T-helper 1 cell treated with Interleukin-12 subunit alpha and Interleukin-12 subunit beta and Interleukin-4 antibody, amounts not matched to agents 30 μg/mL and 1 μg/mL, for 36 hours (primary cell): Measurements from ENCODE around the gene DZIP1L.

Source experiments
- H3K27ac Mint-ChIP-seq: one replicate; pipeline ENCODE4 v1.8.0; 2021; ENCODE audit warnings: mild to moderate bottlenecking, mixed read lengths
- H3K27me3 Mint-ChIP-seq: one replicate; pipeline ENCODE4 v1.8.0; 2021; ENCODE audit warnings: low read depth, mixed read lengths
- H3K36me3 Mint-ChIP-seq: one replicate; pipeline ENCODE4 v1.8.0; 2021; ENCODE audit warnings: low read depth, mixed read lengths
- H3K4me1 Mint-ChIP-seq: one replicate; pipeline ENCODE4 v1.8.0; 2021; ENCODE audit warnings: low read depth, mixed read lengths
- H3K4me3 Mint-ChIP-seq: one replicate; pipeline ENCODE4 v1.8.0; 2021; ENCODE audit warnings: mild to moderate bottlenecking, moderate library complexity, mixed read lengths
- H3K9me3 Mint-ChIP-seq: one replicate; pipeline ENCODE4 v1.8.0; 2021; ENCODE audit warnings: mixed read lengths

The DZIP1L gene

GRCh38 chr3:138068579-138069174, 46.7 kb downstream of the DZIP1L start:
- no peak overlapping the region for H3K27ac Mint-ChIP-seq
- H3K27me3 Mint-ChIP-seq: peaks cover 25% of the 10 kb centered on the region
- no peaks in the 10 kb centered on the region for H3K9me3 Mint-ChIP-seq

DNA sequence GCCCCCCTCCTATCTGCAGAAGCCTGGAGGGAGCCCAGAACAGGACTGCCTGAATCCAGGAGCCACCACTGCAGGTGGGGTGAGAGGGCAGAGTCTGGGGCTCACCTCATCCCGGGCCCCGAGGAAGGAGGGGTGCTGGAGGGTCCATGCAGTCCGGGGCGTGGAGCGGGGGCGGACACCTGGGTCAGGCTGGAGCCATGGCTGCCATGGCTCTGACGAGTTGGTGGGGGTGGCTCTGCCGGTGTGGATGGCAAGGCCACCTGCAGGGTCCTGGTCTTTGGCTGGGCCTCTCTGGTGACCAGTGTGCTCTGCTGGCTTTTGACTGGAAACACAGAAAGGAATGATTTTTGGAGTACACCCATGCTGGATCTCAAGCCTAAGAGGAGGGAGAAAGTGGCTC, 47.4 kb downstream of the DZIP1L start:
- H3K36me3 Mint-ChIP-seq: no peaks in the 10 kb centered on the region
- no peak overlapping the region for H3K4me3 Mint-ChIP-seq
- no peaks in the 10 kb centered on the region for H3K9me3 Mint-ChIP-seq
- peaks cover 14% of the 10 kb centered on the region for H3K4me1 Mint-ChIP-seq
- H3K27ac Mint-ChIP-seq: no peak overlapping the region
- H3K27me3 Mint-ChIP-seq: peaks cover 20% of the 10 kb centered on the region

More at GRCh38 chr3:138068579-138069174, 46.7 kb downstream of the DZIP1L start:
- Mint-ChIP-seq H3K36me3 (no peaks in the 10 kb centered on the region), H3K4me3 (no peak overlapping the region), H3K4me1 (peaks cover 14% of the 10 kb centered on the region)

DNA sequence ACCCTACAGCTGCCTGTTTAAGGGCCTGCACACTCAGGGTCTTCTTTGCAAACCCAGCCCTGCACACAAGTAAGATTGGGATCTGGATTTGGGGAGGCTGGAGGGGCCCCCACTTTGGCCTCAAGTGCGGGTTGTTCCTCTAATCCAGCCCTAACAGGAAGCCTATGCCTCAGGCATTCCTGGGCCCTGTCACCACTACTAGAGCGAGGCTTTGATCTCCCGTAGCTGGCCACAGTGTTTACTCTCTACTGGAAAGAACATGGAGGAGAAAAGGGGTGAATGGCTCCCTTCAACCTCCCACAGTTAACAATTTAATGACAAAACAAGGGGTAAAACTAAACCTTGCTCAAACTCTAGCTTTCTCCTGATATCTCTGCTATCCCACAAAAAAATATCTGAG, 48.4 kb downstream of the DZIP1L start:
- H3K27ac Mint-ChIP-seq: no peak overlapping the region
- H3K4me1 Mint-ChIP-seq: peaks cover 14% of the 10 kb centered on the region
- no peak overlapping the region for H3K4me3 Mint-ChIP-seq
- peaks cover 20% of the 10 kb centered on the region for H3K27me3 Mint-ChIP-seq
- H3K36me3 Mint-ChIP-seq: no peaks in the 10 kb centered on the region
- H3K9me3 Mint-ChIP-seq: no peaks in the 10 kb centered on the region

GRCh38 chr3:138066383-138066782, 49.0 kb downstream of the DZIP1L start:
- Mint-ChIP-seq H3K4me3 (no peak overlapping the region), H3K4me1 (peaks cover 14% of the 10 kb centered on the region), H3K36me3 (no peaks in the 10 kb centered on the region), H3K9me3 (no peaks in the 10 kb centered on the region), H3K27ac (peak overlapping the region; percentile 61), H3K27me3 (peaks cover 20% of the 10 kb centered on the region)

DNA sequence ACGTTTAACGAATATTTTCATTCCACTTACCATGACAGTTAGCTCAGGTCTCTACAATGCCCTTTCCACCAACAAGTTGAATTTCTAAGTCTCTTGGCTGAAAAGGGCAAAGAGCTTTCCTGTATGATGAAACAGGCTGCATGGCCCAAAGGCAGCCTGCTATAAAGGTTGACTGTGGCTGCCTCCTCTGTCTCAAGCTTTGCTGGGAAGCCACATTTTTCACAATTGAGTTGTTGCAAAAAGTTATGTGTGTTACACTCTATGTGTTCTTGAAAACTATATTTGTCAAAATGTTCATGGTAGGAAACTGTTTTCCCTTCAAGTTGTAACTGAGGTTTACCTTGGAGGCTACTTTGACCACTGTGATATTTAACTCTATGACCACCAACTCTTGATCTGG, 49.5 kb downstream of the DZIP1L start:
- Mint-ChIP-seq H3K4me3 (no peak overlapping the region), H3K4me1 (peaks cover 14% of the 10 kb centered on the region), H3K27ac (peak overlapping the region; percentile 61)

DNA sequence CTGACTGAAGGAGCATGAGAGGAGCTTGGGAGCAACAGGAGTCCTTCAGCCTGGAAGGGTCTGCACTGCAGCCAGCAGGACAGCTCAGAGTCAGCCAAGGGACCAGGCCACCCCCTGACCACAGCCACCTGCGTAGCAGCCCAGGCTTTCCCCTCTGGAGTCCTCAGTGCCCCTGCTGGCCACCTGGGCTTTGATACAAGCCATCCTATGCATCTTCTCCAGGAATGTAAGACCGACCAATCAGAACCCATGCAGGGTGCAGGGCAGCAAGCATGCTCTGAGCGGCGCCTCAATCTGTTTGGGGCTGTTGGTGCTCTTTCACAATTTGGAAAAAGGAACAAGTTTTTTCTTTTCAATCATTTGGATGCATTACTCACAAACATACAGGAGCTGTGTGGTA, 52.0 kb downstream of the DZIP1L start:
- peaks cover 12% of the 10 kb centered on the region for H3K4me1 Mint-ChIP-seq
- no peaks in the 10 kb centered on the region for H3K9me3 Mint-ChIP-seq
- no peak overlapping the region for H3K27ac Mint-ChIP-seq
- H3K27me3 Mint-ChIP-seq: peaks cover 11% of the 10 kb centered on the region
- no peaks in the 10 kb centered on the region for H3K36me3 Mint-ChIP-seq
- no peak overlapping the region for H3K4me3 Mint-ChIP-seq

More for the DNA sequence above, 49.5 kb downstream of the DZIP1L start:
- no peaks in the 10 kb centered on the region for H3K9me3 Mint-ChIP-seq
- H3K36me3 Mint-ChIP-seq: no peaks in the 10 kb centered on the region
- peaks cover 20% of the 10 kb centered on the region for H3K27me3 Mint-ChIP-seq

DNA sequence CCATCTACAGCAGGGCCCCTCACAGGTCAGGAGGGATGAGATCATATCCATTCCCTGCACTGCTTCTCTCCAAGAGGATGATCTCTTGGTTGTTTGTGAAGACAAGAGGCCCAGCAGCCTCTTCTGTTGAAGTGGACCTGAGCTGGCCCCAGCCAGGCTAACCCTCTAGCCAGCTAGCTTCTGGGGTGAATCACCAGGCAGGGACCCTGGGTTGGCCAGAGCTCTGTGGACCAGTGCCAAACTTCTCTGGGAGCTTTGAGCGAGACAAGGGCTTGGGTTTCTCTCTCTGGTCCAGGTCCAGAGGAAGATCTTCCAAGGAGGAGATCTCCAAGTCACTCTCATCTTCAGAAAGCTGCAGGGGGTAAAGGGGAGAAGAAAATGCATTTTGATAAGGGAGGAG, 52.8 kb downstream of the DZIP1L start:
- peaks cover 12% of the 10 kb centered on the region for H3K4me1 Mint-ChIP-seq
- H3K4me3 Mint-ChIP-seq: no peak overlapping the region
- H3K9me3 Mint-ChIP-seq: no peaks in the 10 kb centered on the region
- H3K27me3 Mint-ChIP-seq: peaks cover 14% of the 10 kb centered on the region
- no peak overlapping the region for H3K27ac Mint-ChIP-seq
- no peaks in the 10 kb centered on the region for H3K36me3 Mint-ChIP-seq

- no peaks in the 10 kb centered on the region for H3K9me3 Mint-ChIP-seq
- H3K36me3 Mint-ChIP-seq: no peaks in the 10 kb centered on the region
- peaks cover 11% of the 10 kb centered on the region for H3K4me1 Mint-ChIP-seq
- H3K27me3 Mint-ChIP-seq: peaks cover 19% of the 10 kb centered on the region
- no peak overlapping the region for H3K27ac Mint-ChIP-seq
- no peak overlapping the region for H3K4me3 Mint-ChIP-seq
Measured at GRCh38 chr3:138062037-138062436, 53.4 kb downstream of the DZIP1L start.

- H3K4me1 Mint-ChIP-seq: peaks cover 2% of the 10 kb centered on the region
- no peaks in the 10 kb centered on the region for H3K36me3 Mint-ChIP-seq
- H3K27ac Mint-ChIP-seq: no peak overlapping the region
- H3K27me3 Mint-ChIP-seq: peaks cover 24% of the 10 kb centered on the region
- no peaks in the 10 kb centered on the region for H3K9me3 Mint-ChIP-seq
- no peak overlapping the region for H3K4me3 Mint-ChIP-seq
Measured at GRCh38 chr3:138060792-138061191, 54.6 kb downstream of the DZIP1L start.

DNA sequence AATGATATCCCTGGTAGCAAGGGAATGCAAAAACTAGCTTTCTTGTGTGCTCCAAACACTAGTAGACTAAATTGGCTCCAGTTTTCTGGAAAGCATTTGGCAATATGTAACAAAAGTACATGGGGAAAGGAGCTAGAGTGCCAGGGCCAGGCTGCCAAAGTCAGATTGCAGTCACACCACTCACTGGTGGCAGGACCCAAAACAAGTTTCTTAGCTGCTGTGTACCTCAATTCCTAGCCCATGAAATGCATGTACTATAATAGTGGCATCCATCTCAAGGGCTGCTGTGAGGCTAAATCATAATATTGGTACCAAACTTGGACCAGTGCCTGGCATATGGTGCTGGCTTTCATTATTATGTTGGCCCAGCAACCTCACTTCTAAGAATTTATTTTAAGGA, 56.1 kb downstream of the DZIP1L start:
- Mint-ChIP-seq H3K9me3 (no peaks in the 10 kb centered on the region), H3K36me3 (no peaks in the 10 kb centered on the region), H3K27me3 (peaks cover 37% of the 10 kb centered on the region), H3K4me1 (no peaks in the 10 kb centered on the region), H3K27ac (no peak overlapping the region), H3K4me3 (no peak overlapping the region)

DNA sequence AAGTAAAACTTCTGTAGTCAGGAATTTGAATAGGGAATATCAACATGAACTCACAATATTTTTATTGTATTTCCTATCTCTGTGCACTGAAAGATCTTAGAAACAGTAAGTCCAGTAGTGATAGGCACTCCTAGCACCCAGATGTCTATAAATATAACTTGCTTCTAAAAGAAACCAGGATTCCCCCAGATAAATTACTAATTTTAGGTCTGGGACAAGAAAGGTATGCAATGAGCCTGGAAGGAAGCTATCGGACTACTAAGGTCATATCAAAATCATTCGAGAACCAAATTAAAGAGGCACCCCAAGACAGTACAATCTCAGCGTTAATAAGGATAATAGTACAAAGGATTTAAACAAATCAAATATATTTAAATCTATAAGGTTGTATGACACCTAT, 58.0 kb downstream of the DZIP1L start:
- Mint-ChIP-seq H3K9me3 (no peaks in the 10 kb centered on the region), H3K4me3 (no peak overlapping the region), H3K4me1 (no peaks in the 10 kb centered on the region)

GRCh38 chr3:138054057-138054456, 61.4 kb downstream of the DZIP1L start:
- H3K27ac Mint-ChIP-seq: no peak overlapping the region
- peaks cover 36% of the 10 kb centered on the region for H3K27me3 Mint-ChIP-seq
- H3K4me3 Mint-ChIP-seq: no peak overlapping the region
- peaks cover 4% of the 10 kb centered on the region for H3K9me3 Mint-ChIP-seq
- no peaks in the 10 kb centered on the region for H3K4me1 Mint-ChIP-seq
- H3K36me3 Mint-ChIP-seq: no peaks in the 10 kb centered on the region

More for the DNA sequence above, 58.0 kb downstream of the DZIP1L start:
- Mint-ChIP-seq H3K27me3 (peaks cover 36% of the 10 kb centered on the region), H3K27ac (no peak overlapping the region), H3K36me3 (no peaks in the 10 kb centered on the region)

GRCh38 chr3:138051947-138052802, 63.2 kb downstream of the DZIP1L start:
- no peaks in the 10 kb centered on the region for H3K36me3 Mint-ChIP-seq
- H3K4me1 Mint-ChIP-seq: no peaks in the 10 kb centered on the region
- H3K27me3 Mint-ChIP-seq: peaks cover 24% of the 10 kb centered on the region
- no peak overlapping the region for H3K4me3 Mint-ChIP-seq
- no peak overlapping the region for H3K27ac Mint-ChIP-seq
- peaks cover 4% of the 10 kb centered on the region for H3K9me3 Mint-ChIP-seq

- H3K36me3 Mint-ChIP-seq: no peaks in the 10 kb centered on the region
- peaks cover 4% of the 10 kb centered on the region for H3K9me3 Mint-ChIP-seq
- H3K4me3 Mint-ChIP-seq: no peak overlapping the region
- H3K27ac Mint-ChIP-seq: no peak overlapping the region
- peaks cover 7% of the 10 kb centered on the region for H3K27me3 Mint-ChIP-seq
- no peaks in the 10 kb centered on the region for H3K4me1 Mint-ChIP-seq
Measured at GRCh38 chr3:138049157-138049919, 66.1 kb downstream of the DZIP1L start.
